Type B pancreatic cell (in vitro differentiated cells): ENCODE measurements around the gene ZNF516. TPM values are rescaled to one million over a fixed set of nuclear protein-coding genes. Genes with fewer than 3 reads are reported as not detected.

ENCODE experiments used
- DNase-seq: peaks from one replicate; pipeline ENCODE4 v3.0.0; 2021; ENCODE audit warnings: mixed read lengths; ENCODE audit not compliant: unreplicated experiment; ENCODE audit errors: extremely low spot score
- H3K27ac Mint-ChIP-seq: 2 replicates; pipeline ENCODE4 v1.8.0; 2021; ENCODE audit warnings: mild to moderate bottlenecking, mixed read lengths
- H3K27me3 Mint-ChIP-seq: 2 replicates; pipeline ENCODE4 v1.8.0; 2021; ENCODE audit warnings: mixed read lengths
- H3K36me3 Mint-ChIP-seq: 2 replicates; pipeline ENCODE4 v1.8.0; 2021; ENCODE audit warnings: mixed read lengths
- H3K4me1 Mint-ChIP-seq: one replicate; pipeline ENCODE4 v1.8.0; 2021; ENCODE audit warnings: mixed read lengths; ENCODE audit not compliant: unreplicated experiment
- H3K4me3 Mint-ChIP-seq: 2 replicates; pipeline ENCODE4 v1.8.0; 2021; ENCODE audit warnings: mild to moderate bottlenecking, mixed read lengths
- H3K9me3 Mint-ChIP-seq: 2 replicates; pipeline ENCODE4 v1.8.0; 2021; ENCODE audit warnings: mixed read lengths
- total RNA-seq: library from RNA; stranded (reverse); gene quantifications from 2 replicates; pipeline ENCODE4 v1.2.1, GENCODE V29; 2021; ENCODE audit warnings: low replicate concordance
- TF ChIP-seq, protein P1 (sequence below): fragments of 200-600 bp; sonication (generic); conservative IDR thresholded peaks from 2 replicates; pipeline ENCODE4 v1.5.0; 2021; ENCODE audit warnings: antibody characterized with exemption, mild to moderate bottlenecking

ZNF516 gene
- total RNA-seq, 1 donor from 2014 or later = 71.2 TPM

DNA sequence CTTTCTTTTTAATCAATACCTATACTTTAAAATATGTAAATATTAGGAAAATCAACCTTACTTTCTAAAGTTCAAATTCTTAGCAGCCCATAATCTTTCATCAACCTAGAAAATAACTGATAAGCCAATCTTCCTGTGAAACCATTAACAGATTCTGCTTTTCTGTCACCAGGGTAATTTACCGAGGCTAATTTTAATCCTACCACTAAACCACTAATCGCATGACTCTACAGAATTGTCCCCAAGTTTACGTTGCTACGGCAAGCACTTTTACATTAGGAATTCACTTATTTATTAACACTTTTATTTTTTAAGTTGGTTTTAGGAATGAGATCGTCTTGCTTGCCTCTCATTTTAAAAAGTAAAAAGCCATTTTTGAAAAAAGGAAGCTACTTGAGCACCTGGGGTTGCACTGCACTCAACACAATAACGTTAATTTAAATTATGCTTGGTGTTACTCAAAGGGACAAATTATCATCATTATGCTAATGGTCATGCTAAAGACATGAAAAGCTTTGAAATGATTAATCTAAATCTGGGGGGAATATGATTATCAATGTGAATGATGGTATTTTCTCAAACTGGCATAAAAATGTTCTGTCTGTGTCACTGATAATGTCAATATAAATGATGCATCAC lies 10.2 kb downstream of the ZNF516 start:
- TF ChIP-seq, protein P1, sequence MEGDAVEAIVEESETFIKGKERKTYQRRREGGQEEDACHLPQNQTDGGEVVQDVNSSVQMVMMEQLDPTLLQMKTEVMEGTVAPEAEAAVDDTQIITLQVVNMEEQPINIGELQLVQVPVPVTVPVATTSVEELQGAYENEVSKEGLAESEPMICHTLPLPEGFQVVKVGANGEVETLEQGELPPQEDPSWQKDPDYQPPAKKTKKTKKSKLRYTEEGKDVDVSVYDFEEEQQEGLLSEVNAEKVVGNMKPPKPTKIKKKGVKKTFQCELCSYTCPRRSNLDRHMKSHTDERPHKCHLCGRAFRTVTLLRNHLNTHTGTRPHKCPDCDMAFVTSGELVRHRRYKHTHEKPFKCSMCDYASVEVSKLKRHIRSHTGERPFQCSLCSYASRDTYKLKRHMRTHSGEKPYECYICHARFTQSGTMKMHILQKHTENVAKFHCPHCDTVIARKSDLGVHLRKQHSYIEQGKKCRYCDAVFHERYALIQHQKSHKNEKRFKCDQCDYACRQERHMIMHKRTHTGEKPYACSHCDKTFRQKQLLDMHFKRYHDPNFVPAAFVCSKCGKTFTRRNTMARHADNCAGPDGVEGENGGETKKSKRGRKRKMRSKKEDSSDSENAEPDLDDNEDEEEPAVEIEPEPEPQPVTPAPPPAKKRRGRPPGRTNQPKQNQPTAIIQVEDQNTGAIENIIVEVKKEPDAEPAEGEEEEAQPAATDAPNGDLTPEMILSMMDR = no peak
- no peak overlapping the region for H3K27ac Mint-ChIP-seq

DNA sequence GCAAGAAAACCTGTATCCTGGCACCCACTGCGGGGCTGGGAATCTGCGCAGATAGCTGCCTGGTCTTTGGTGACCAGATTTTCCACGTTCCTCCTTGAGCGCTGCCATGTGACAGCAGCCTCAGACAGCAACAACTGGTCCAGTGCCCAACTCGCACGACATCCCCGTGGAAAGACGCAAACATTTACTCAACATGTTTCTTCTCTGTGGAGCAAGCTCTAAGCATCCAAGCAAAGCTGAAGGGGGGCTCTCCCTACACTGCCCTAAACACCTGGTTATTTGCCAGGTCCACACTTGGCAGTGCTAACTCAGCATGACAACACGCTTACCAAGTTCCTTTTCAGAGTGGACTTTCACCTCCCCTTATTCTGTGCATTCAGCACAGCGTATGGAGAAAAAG lies 11.3 kb downstream of the ZNF516 start:
- Mint-ChIP-seq H3K27me3 (no peaks in the 10 kb centered on the region), H3K9me3 (no peaks in the 10 kb centered on the region), H3K4me1 (peaks cover 56% of the 10 kb centered on the region), H3K4me3 (peak overlapping the region; percentile 36), H3K27ac (peak overlapping the region; percentile 76), H3K36me3 (peaks cover 18% of the 10 kb centered on the region)
- TF ChIP-seq, protein P1 = no peak
- no peak for DNase-seq

More for the DNA sequence above, 10.2 kb downstream of the ZNF516 start:
- Mint-ChIP-seq H3K36me3 (peaks cover 18% of the 10 kb centered on the region), H3K4me1 (peaks cover 66% of the 10 kb centered on the region), H3K9me3 (no peaks in the 10 kb centered on the region), H3K4me3 (no peak overlapping the region), H3K27me3 (no peaks in the 10 kb centered on the region)
- DNase-seq = no peak

DNA sequence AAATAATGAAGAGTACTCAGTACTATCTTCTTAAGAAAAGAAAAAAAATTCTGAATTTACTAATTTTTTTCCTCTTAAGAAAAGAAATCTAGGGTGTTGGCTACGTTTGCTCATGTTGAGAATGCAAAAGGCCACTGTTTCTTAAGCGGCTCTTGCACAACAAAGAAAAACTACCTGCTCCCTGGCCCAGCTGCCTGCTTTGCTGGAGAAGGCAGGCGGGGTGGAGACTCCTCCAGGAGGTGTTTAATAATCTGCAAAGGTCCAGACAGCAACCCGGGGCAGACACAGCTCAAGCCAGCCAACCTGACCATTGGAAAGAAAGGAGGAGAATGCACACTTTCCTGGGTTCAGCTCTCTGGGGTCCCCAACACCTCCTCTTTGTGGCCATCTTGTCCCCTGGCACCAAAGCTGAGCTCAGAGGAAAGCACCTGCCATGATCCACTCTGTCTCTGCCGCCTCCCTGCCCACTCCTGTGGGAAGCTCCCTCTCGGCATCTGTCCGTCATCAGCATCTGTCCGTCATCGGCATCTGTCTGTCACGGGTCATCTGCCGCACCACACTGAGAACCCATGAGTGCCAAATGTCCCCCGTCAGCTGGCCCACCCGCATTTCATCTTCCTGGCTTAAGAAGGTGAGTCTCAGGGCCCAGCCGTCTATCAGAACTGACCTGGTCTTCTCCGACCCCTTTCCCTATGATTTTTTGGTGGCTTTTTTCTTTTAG lies 11.9 kb downstream of the ZNF516 start:
- Mint-ChIP-seq H3K27me3 (no peaks in the 10 kb centered on the region), H3K4me1 (peaks cover 50% of the 10 kb centered on the region), H3K9me3 (no peaks in the 10 kb centered on the region), H3K27ac (peak overlapping the region; percentile 76), H3K4me3 (no peak overlapping the region), H3K36me3 (peaks cover 18% of the 10 kb centered on the region)
- TF ChIP-seq, protein P1 = no peak
- no peak for DNase-seq

DNA sequence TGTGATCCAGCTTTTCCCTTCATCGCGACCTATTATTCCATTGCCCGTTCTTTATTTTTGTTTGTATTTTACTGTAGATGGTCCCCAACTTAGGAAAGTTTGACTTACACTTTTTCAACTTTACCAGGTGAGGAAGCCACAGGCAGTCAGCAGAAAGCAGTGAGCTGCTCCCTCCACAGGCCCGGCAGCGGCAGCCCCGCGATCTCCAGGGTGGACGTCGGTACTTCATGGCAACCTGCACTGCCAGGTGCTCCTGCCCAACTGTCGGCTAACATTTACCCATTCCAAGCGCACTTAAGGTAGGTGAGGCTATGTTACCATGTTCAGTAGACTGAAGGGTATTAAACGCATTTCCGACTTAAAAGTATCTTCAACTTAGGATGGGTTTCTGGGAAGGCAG lies 12.8 kb downstream of the ZNF516 start:
- H3K36me3 Mint-ChIP-seq = peaks cover 18% of the 10 kb centered on the region
- TF ChIP-seq, protein P1 = no peak
- H3K4me1 Mint-ChIP-seq = peaks cover 53% of the 10 kb centered on the region
- H3K9me3 Mint-ChIP-seq = no peaks in the 10 kb centered on the region
- H3K4me3 Mint-ChIP-seq = no peak overlapping the region
- DNase-seq = no peak
- peak overlapping the region; percentile 76 for H3K27ac Mint-ChIP-seq
- H3K27me3 Mint-ChIP-seq = no peaks in the 10 kb centered on the region

DNA sequence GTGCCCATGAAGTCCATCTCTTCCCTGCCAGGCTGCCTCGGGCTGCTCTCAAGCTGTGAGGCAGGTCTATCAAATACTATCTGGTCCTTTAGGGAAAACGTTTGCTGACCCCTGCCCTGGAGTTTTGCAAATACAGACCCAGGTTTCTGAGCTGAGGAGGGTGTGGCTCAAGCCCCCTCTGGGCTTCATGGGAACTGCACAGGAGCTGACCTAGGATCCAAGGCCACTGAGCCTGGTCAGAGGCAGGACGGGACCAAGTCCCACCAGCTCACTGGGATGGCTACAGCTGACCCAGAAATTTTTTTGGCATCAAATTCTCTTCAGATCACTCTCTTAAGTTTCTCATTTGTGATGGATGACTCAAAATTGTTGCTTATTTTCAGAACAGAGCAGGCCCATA lies 14.1 kb downstream of the ZNF516 start:
- peaks cover 18% of the 10 kb centered on the region for H3K36me3 Mint-ChIP-seq
- TF ChIP-seq, protein P1 = peak; percentile 60
- H3K4me1 Mint-ChIP-seq = peaks cover 53% of the 10 kb centered on the region
- no peak overlapping the region for H3K4me3 Mint-ChIP-seq
- DNase-seq = no peak
- no peaks in the 10 kb centered on the region for H3K9me3 Mint-ChIP-seq
- no peaks in the 10 kb centered on the region for H3K27me3 Mint-ChIP-seq
- no peak overlapping the region for H3K27ac Mint-ChIP-seq
